HG03575 (cell line): ENCODE results near the gene SSR4.

Experiments used
- ATAC-seq: cut with Tn5 transposase; IDR thresholded peaks from one replicate; pipeline ENCODE4 v1.9.1; 2021; ENCODE audit not compliant: unreplicated experiment, insufficient number of reproducible peaks, low FRiP score; ENCODE audit errors: extremely low read depth

Gene SSR4

DNA sequence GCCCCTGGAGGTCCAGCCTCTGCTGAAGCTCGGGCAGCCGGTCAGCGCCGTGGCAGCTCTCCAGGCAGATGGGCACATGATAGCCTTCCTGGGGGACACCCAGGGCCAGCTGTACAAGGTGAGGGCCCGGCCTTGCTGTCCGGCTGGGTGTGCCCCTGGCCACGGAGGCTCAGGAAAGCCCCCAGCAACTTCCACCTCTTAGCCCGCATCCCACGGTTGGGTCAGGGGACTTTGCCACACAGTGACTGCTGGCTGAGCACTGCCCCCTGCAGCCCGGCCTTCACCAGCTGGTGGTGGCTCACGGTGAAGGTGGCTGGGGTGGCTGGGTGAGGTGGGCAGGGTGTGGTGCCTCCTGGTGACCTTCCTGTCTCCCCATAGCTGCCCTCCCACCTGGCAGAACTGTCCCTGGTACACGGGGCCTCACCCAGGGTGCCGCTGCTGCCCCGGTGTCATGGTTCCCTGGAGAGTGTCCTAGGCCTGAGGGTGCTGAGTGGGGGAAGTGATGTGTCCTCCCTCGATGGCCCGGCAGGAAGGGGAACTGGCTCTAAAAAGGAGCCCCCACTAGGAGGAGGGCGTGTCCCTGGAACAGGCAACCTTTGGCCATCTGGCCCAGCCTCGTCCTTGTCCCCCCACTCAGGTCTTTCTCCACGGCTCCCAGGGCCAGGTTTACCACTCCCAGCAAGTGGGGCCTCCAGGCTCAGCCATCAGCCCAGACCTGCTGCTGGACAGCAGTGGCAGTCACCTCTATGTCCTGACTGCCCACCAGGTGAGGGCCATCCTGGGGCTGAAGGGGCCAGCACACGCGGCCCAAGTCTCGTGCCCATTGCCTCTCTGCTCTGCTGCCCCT lies 25.9 kb upstream of the SSR4 start:
- no peak for ATAC-seq

DNA sequence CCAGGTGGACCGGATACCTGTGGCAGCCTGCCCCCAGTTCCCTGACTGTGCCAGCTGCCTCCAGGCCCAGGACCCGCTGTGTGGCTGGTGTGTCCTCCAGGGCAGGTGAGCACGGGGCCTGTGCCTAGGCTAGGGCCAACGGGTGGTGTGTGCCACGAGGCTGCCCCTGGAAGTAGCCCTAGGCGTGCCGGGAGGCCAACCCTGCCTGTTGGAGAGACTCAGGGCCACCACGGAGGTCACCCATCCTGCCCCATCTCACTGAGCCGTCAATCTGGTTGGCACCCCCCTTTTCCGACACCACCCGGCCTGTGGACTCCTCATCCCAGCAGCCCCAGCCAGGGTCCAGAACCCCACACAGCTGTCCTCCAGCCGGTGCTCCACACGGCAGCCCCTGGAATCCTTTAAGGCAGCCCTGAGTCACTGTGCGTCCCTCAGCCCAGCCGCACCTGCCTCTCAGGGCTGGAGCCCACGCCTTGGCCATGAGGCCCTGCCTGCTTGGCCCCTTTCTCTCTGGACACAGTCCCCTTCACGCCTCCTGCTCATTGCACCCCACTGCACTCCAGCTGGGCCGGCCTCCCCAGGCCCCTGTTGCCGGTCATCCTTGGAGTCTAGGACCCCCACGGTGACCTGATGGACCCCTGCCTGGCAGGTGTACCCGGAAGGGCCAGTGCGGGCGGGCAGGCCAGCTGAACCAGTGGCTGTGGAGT lies 25.2 kb upstream of the SSR4 start:
- no peak for ATAC-seq

DNA sequence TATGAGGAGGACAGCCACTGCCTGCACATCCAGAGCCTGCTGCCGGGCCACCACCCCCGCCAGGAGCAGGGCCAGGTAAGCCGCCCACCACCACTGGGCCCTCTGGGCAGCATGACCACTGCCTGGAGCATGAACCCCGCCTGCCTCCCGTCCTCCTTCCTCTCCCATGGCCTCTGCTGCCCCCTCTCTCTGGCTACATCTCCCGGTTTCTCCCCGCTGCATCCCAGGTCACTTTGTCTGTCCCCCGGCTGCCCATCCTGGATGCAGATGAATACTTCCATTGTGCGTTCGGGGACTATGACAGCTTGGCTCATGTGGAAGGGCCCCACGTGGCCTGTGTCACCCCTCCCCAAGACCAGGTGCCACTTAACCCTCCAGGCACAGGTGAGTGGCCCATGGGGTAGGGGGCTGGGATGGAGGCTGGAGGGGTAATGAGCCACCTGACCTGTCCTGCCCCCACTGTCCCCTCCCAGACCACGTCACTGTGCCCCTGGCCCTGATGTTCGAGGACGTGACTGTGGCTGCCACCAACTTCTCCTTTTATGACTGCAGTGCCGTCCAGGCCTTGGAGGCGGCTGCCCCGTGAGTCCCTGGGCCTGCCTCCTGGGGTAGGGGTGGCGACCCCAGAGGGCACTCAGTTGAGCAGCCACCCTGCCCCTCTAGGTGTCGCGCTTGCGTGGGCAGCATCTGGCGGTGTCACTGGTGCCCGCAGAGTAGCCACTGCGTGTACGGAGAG lies 24.4 kb upstream of the SSR4 start:
- ATAC-seq: no peak

DNA sequence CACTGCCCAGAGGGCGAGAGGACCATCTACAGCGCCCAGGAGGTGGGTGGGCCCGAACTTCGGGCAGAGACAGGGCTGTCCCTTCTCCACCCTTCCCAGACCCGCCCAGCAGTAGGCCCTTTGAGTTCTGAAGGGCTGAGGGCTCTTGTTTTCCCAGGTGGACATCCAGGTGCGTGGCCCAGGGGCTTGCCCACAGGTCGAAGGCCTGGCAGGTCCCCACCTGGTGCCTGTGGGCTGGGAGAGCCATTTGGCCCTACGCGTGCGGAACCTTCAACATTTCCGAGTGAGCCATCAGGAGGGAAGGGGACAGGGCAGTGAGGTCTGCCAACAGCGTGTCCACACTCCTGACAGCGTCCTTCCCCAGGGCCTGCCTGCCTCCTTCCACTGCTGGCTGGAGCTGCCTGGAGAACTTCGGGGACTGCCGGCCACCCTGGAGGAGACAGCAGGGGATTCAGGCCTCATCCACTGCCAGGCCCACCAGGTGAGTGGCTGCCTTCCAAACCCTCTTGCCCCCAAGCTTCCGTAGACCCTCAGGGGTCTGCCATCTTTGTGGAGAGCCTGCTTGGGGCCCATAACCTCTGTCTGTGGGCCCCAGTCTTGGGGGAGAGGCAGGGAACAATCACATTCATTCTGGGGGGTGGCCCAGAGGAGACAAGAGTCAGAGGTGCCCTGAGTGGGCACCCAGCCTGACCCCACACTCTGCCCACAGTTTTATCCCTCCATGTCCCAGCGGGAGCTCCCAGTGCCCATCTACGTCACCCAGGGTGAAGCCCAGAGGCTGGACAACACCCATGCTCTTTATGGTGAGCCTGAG lies 23.7 kb upstream of the SSR4 start:
- ATAC-seq: no peak

DNA sequence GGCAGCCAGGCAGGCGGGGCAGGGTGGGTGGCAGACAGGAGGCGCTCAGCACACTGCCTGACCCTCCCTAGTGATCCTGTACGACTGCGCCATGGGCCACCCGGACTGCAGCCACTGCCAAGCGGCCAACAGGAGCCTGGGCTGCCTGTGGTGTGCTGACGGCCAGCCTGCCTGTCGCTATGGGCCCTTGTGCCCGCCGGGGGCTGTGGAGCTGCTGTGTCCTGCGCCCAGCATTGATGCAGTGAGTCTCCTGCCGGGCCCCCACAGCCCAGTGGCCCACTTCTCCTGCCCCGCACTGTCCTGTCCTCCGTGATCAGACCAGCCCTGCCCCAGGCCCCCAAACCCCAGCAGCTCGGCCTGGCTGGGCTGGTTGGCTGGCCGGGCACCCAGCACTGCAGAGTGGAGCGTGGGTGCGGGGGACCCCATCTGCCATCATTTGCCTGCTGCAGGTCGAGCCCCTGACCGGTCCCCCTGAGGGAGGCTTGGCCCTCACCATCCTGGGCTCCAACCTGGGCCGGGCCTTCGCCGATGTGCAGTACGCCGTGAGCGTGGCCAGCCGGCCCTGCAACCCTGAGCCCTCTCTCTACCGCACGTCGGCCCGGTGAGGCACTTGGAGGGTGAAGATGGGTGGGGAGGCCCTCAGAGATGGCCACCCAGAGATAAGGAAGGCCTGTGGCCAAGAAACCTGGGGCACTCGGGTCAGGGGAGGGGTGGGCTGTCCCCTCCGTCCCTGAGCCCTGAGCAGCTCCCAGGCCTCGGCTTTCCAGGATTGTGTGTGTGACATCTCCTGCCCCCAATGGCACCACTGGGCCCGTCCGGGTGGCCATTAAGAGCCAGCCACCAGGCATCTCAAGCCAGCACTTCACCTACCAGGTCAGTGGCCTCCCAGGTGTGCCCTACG lies 22.8 kb upstream of the SSR4 start:
- ATAC-seq: no peak

DNA sequence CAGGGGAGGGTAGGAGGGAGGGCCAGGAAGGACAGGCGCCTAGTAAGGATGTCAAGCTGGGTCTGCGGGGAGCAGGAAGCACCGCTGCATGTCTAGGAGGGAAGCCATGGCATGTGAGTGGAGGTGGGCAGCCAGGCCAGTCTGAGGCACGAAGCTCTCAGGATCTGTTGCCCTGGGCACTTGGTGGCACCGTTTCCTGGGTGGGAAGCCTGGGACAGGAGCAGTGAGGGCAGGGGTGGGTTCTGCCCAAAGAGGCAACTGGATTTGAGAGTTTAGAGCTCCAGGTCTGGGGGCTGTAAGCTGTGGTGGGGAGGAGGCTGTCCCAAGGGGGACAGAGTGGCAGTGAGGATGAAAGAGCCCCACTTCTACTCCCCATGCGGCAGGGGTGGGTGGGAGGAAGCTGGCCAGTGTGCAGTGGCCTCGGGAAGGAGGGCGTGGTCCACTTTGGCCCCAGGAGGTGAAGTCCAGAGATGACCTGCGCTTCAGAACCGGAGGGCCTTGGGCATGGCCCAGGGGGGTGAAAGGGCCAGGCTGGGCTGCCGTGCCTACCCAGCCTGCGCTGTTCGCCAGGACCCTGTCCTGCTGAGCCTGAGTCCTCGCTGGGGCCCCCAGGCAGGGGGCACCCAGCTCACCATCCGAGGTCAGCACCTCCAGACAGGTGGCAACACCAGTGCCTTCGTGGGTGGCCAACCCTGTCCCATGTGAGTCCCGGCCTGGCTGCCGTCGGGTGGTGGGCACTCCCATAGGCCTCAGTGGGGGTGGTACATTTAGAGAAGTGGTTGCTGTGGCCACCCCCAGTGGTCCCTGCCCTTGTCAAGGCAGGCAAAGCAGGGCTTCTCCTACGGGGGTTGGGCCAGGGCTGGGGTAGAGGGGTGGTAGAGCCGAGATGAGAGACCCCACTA lies 21.9 kb upstream of the SSR4 start:
- ATAC-seq: no peak

DNA sequence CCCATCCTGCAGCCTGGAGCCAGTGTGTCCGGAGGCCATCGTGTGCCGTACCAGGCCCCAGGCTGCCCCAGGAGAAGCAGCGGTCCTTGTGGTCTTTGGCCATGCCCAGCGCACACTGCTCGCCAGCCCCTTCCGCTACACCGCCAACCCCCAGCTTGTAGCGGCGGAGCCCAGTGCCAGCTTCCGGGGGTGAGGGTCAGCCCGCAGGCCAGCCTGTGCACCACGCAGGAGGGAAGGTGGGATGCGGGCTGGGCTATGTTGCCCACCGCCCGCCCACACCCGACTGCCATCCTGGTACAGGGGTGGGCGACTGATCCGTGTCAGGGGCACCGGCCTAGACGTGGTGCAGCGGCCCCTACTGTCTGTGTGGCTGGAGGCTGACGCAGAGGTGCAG lies 21.3 kb upstream of the SSR4 start:
- ATAC-seq: no peak

DNA sequence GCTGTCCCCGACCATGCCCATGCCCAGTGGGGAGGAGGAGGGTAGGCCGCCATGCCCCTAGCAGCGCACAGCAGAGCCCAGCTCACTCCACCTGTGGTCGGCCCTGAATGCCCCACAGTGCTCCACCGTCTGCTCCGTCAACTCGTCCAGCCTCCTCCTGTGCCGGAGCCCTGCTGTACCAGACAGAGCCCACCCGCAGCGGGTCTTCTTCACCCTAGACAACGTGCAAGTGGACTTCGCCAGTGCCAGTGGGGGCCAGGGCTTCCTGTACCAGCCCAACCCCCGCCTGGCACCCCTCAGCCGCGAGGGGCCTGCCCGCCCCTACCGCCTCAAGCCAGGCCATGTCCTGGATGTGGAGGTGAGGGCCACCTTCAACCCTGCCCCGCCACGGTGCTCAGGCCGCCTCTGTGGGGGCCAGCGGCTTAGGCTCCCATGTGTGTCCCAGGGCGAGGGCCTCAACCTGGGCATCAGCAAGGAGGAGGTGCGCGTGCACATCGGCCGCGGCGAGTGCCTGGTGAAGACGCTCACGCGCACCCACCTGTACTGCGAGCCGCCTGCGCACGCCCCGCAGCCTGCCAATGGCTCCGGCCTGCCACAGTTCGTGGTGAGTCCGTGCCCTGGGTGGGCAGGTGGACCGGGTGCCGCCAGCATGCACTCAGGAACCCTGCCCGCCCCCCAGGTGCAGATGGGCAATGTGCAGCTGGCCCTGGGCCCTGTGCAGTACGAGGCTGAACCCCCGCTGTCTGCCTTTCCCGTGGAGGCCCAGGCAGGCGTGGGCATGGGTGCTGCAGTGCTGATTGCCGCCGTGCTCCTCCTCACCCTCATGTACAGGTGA lies 20.5 kb upstream of the SSR4 start:
- ATAC-seq: no peak

DNA sequence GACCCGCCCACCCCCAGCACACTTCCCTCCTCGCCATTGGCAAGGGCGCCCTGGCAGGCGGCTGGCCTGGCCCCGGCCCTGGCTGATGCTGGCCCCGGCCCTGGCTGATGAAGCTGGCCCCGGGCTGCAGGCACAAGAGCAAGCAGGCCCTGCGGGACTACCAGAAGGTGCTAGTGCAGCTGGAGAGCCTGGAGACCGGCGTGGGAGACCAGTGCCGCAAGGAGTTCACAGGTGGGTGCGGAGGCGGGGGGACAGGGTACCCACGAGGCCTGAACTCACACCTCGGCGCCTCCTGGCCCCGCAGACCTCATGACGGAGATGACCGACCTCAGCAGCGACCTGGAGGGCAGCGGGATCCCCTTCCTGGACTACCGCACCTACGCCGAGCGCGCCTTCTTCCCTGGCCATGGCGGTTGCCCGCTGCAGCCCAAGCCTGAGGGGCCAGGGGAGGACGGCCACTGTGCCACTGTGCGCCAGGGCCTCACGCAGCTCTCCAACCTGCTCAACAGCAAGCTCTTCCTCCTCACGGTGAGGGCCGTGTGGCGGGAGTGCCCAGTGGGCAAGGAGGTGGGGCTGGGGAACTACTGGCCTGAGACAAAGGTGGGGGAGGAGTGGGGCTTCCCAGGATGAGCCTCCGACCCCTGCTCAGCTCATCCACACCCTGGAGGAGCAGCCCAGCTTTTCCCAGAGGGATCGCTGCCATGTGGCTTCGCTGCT lies 19.7 kb upstream of the SSR4 start:
- ATAC-seq: no peak

DNA sequence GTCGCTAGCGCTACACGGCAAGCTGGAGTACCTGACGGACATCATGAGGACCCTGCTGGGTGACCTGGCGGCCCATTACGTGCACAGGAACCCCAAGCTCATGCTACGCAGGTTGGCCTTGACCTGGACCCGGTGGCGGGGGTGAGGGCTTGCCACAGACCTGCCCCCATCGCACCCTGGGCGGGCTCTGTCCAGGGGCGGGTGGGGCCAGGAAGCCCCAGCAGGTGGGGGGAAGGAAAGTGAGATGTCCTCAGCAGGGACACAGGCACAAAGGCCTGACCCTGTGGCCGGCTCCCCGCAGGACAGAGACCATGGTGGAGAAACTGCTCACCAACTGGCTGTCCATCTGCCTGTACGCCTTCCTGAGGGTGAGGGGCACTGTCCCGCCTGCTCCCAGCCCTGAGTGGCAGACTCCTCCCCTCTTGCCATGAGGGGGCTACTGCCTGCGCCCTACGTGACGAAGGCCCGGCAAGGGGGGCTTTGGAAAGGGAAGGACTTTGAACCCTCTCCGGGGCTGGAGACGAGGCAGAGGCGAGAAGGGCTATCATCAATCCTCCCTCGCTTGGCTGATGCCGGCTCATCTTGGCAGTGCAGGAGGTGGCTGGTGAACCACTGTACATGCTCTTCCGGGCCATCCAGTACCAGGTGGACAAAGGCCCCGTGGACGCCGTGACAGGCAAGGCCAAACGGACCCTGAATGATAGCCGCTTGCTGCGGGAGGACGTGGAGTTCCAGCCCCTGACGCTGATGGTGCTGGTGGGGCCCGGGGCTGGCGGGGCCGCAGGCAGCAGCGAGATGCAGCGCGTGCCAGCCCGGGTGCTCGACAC lies 19.0 kb upstream of the SSR4 start:
- ATAC-seq: no peak

DNA sequence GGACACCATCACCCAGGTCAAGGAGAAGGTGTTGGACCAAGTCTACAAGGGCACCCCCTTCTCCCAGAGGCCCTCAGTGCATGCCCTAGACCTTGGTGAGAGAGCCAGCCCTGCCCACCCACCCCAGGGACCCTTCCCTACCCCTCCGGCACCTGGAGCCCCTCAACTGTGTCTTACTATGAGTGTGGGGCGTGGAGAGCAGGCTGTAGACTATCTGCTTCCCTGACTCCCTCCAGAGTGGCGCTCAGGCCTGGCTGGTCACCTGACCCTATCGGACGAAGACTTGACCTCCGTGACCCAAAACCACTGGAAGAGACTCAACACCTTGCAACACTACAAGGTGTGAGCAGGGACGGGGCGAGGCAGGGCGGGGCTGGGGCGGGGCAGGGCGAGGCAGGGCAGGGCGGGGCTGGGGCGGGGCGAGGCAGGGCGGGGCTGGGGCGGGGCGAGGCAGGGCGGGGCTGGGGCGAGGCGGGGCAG lies 18.3 kb upstream of the SSR4 start:
- ATAC-seq: no peak

DNA sequence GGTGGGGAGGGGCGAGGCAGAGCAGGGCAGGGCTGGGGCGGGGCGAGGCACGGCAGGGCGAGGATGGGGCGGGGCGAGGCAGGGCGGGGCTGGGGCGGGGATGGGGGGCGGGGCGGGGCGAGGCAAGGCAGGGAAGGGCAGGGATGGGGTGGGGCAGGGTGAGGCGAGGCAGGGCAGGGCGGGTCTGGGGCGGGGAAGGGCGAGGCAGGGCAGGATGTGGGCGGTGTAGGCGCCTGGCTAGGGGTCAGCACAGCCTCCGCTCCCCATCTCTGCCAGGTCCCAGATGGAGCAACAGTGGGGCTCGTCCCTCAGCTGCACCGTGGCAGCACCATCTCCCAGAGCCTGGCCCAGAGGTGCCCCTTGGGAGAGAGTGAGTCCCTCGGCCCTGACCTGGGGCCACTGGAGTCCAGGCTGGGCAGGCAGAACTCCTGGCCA lies 17.8 kb upstream of the SSR4 start:
- no peak for ATAC-seq

DNA sequence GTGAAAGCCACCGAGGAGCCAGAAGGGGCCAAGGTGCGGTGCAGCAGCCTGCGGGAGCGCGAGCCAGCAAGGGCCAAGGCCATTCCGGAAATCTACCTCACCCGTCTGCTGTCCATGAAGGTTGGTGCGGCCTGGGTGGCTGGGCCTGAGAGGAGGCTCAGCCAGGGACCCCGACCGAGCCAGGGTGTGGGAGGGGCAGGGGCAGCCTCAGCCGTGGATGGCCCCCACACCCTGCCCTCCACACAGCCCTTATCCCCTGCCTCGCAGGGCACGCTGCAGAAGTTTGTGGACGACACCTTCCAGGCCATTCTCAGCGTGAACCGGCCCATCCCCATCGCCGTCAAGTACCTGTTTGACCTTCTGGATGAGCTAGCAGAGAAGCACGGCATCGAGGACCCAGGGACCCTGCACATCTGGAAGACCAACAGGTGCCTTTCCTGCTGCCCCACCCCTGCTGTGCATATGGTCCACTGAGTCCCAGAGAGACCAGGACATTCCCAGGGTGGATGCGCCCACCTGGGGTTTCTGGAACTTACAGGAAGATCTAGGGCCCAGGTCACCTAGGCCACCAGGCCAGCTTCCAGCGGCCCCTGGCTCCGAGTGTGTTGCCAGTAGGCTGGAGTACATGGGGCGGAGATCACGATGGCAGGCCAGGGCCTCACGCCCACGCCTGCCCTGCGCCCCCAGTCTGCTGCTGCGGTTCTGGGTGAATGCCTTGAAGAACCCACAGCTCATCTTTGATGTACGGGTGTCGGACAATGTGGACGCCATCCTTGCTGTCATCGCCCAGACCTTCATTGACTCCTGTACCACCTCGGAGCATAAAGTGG lies 17.0 kb upstream of the SSR4 start:
- ATAC-seq: no peak

DNA sequence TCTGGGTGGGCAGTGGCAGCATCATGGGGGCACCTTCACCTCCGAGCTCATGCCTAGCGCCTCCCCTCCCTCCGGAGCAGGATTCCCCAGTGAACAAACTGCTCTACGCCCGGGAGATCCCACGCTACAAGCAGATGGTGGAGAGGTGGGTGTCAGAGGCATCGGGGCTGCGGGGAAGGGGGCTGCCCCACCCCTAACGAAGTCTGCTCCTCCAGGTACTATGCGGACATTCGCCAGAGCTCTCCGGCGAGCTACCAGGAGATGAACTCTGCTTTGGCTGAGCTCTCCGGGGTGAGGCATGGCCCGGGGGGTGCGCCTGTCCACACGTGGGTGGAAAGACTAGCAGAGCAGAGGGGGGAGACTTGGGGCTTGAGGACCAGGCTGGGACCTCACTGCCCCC lies 16.3 kb upstream of the SSR4 start:
- no peak for ATAC-seq
